SK-N-MC (cell line): ENCODE data around the gene PRPF18.

Experiments used
- DNase-seq: peaks from one replicate; pipeline ENCODE4 v3.0.0-alpha.2; 2011; ENCODE audit warnings: low read depth, low spot score
- H3K27ac ChIP-seq: fragments of 200-600 bp; sonication (generic); 2 replicates; pipeline ENCODE4 v1.5.1; 2016; ENCODE audit warnings: mixed run types
- H3K36me3 ChIP-seq: fragments of 200-600 bp; sonication (generic); 2 replicates; pipeline ENCODE4 v1.6.1; 2017; ENCODE audit warnings: antibody characterized with exemption, low read length, mixed read lengths; ENCODE audit not compliant: insufficient read depth
- H3K4me3 ChIP-seq: fragments of 200-600 bp; sonication (generic); 2 replicates; pipeline ENCODE4 v1.5.1; 2016
- H3K9ac ChIP-seq: fragments of 200-600 bp; sonication (generic); 2 replicates; pipeline ENCODE4 v1.8.0; 2017; ENCODE audit warnings: mixed run types, mixed read lengths; ENCODE audit not compliant: insufficient read length
- H3K9me3 ChIP-seq: fragments of 200-600 bp; sonication (generic); 2 replicates; pipeline ENCODE4 v1.6.1; 2017; ENCODE audit warnings: low read depth, mild to moderate bottlenecking, antibody characterized with exemption, low read length, moderate library complexity, mixed read lengths
- EZH2 ChIP-seq: fragments of 200-600 bp; sonication (generic); IDR thresholded peaks from one replicate; pipeline ENCODE4 v1.6.1; 2017; ENCODE audit warnings: antibody characterized with exemption
- FOXP2 ChIP-seq: optimal IDR thresholded peaks from 2 replicates; pipeline ENCODE3; 2011; ENCODE audit warnings: mild to moderate bottlenecking, moderate library complexity; ENCODE audit not compliant: insufficient read depth; ENCODE audit errors: extremely low read length, control extremely low read depth
- POLR2AphosphoS5 ChIP-seq: IDR thresholded peaks from 2 replicates; pipeline ENCODE4 v1.6.1; 2012; ENCODE audit warnings: mild to moderate bottlenecking, low read depth, low read length, borderline replicate concordance

PRPF18 gene

DNA sequence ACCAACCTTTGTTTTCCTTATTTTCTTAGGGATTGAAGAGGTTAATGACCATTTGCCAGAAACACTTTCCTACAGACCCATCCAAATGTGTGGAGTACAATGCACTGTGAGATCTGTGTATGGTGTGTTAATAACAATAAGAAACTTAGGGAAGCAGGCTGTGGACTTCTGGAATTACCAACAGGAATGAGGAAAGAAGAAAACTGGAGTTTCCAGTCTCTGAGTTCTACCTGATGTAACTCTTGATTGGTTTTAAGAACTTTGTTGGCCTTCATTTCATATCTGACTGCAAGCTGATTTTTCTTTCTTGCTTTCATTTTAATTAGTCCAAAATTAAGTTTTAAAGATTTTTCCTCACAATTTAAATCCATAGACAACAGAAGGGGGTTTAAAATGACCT, 43.5 kb downstream of the PRPF18 start:
- no peak for DNase-seq
- no peak overlapping the region for H3K4me3 ChIP-seq
- no peak overlapping the region for H3K27ac ChIP-seq
- H3K36me3 ChIP-seq = no peaks in the 10 kb centered on the region
- TF ChIP-seq POLR2AphosphoS5 (no peak), FOXP2 (no peak), EZH2 (no peak)
- H3K9ac ChIP-seq = no peak overlapping the region
- no peaks in the 10 kb centered on the region for H3K9me3 ChIP-seq

DNA sequence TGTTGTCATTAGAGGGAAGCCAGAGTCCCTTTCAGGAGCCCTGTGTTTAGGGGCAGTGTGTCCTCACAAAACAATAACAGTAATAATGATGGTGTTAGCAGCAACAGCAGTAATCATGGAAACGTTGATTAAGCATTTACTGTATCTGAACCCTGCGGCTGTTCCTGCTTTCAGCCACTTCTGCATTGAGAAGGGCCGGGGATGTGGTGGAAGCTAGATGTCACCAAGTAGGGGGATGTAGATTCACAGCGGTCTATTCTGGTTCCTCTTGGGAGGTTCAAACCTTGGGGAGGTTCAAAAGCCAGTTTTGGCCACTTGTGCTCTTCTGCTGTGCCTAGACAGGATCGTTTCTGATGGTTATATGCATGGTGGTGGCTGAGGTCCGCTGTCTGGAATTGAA, 44.8 kb downstream of the PRPF18 start:
- Histone ChIP-seq H3K4me3 (no peak overlapping the region), H3K9ac (no peak overlapping the region), H3K27ac (no peak overlapping the region), H3K36me3 (no peaks in the 10 kb centered on the region), H3K9me3 (no peaks in the 10 kb centered on the region)
- no peak for DNase-seq
- TF ChIP-seq EZH2 (no peak), POLR2AphosphoS5 (no peak), FOXP2 (no peak)

DNA sequence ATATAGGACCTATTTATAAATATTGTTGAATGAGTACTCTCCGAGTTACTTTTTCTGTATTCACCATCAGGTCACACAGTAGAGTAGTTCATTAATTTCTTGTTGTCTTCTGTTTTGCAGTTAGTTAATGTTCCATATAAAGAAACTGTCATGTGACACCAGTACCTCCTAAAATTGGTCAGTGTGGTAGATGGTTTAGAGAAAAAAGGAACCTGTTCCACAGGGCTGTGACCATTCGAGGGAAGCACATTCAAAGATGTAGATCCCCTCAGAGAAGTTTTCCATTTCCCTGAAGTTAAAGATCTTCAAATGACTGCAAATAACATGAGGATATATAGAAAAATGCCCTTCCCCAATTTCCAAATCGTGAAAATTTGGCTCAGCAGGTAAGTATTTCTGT, 45.7 kb downstream of the PRPF18 start:
- TF ChIP-seq POLR2AphosphoS5 (no peak), FOXP2 (no peak), EZH2 (no peak)
- Histone ChIP-seq H3K4me3 (no peak overlapping the region), H3K27ac (no peak overlapping the region), H3K36me3 (no peaks in the 10 kb centered on the region), H3K9ac (no peak overlapping the region), H3K9me3 (no peaks in the 10 kb centered on the region)
- no peak for DNase-seq

DNA sequence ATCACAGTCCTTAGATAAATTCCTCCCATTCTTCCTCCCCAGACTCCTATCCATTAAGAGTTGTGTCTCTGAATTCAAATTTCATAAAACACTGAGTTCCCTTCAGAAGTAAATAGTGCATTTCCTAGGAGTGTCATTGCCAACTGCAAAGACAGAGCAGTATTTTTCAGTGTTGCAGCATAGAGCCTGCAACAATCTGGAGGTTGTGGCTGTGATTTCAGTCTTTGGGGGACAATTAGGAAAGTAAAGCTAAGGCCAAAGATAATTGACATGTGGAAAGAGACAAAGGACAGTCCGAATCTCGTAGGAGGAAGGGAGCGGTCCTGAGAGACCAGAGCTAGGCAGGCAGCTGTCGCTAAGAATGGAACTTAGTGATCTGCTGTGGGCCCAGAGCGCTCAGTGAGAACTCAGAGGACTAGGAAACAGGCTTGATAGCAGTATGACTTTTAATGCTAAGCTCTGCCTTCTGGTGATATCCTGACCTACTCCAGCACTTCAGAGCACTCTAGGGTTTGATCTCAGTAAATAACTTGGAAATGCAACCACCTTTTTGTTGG, 46.2 kb downstream of the PRPF18 start:
- DNase-seq = no peak
- Histone ChIP-seq H3K36me3 (no peaks in the 10 kb centered on the region), H3K9me3 (no peaks in the 10 kb centered on the region)

DNA sequence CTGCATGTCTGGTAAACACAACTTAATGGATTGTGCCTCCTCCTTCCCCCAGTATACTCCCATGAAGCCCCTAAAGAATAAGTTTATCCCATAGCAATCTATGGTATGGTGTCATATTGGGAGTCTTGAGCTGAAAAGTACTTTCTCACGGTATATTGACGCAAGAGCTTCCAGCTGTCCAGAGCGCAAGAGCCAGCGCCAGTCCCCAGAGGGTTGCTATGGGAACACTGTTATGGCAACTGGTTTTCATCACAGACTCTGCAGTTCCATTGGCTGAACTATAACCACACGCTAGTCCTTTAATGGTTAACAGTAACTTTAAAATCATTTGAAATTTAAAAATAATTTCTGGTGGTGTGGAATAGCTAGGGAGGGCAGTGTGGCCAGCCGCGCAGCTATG, 46.9 kb downstream of the PRPF18 start:
- Histone ChIP-seq H3K36me3 (no peaks in the 10 kb centered on the region), H3K9ac (no peak overlapping the region)
- no peak for TF ChIP-seq FOXP2
- TF ChIP-seq POLR2AphosphoS5 = no peak
- no peak for TF ChIP-seq EZH2

More for the DNA sequence above, 46.2 kb downstream of the PRPF18 start:
- Histone ChIP-seq H3K4me3 (no peak overlapping the region), H3K27ac (no peak overlapping the region), H3K9ac (no peak overlapping the region)
- TF ChIP-seq EZH2 (no peak), POLR2AphosphoS5 (no peak), FOXP2 (no peak)

DNA sequence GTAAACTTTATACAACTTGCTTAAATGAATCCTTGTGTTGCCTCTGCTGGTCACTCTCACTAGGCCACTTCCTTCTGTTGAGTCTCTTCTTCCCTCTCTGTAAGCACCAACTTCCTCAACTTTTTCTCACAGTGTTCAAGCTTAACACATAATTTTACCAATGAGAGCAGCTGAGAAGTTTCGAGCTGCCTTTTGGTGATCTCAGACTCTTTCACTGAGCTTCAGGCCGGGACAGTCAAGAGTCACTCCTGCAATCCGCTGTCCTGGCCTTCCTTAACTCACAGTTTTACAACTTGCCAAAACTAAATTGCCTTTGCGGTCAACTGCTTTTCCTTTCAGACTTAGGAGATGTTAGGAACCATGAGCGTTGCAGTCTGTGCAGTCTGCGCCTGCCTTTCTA, 47.4 kb downstream of the PRPF18 start:
- Histone ChIP-seq H3K36me3 (no peaks in the 10 kb centered on the region), H3K4me3 (no peak overlapping the region), H3K27ac (no peak overlapping the region), H3K9me3 (no peaks in the 10 kb centered on the region), H3K9ac (no peak overlapping the region)
- DNase-seq = no peak
- no peak for TF ChIP-seq EZH2
- no peak for TF ChIP-seq FOXP2
- no peak for TF ChIP-seq POLR2AphosphoS5

More for the DNA sequence above, 46.9 kb downstream of the PRPF18 start:
- H3K9me3 ChIP-seq = no peaks in the 10 kb centered on the region
- no peak for DNase-seq
- H3K27ac ChIP-seq = no peak overlapping the region
- H3K4me3 ChIP-seq = no peak overlapping the region

DNA sequence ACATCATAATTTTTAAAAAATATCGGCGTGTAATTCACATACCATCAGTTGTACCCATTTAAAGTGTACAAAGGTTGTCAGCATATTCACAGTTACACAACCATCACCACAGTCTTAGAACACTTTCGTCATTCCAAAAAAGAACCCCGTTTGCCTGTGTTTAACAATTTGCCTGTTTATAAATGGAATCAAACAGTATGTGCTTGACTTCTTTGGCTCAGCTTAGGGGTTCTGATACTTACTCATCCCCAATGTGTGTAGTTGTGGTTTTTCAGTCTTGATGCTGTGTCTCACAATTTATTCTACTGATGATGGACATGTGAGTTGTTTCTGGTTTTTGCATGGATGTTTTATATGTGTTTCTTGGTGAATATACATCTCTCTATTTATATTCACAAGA, 50.0 kb downstream of the PRPF18 start:
- no peaks in the 10 kb centered on the region for H3K9me3 ChIP-seq
- H3K36me3 ChIP-seq = no peaks in the 10 kb centered on the region
- H3K9ac ChIP-seq = no peak overlapping the region
- TF ChIP-seq FOXP2 = no peak
- TF ChIP-seq POLR2AphosphoS5 = no peak
- TF ChIP-seq EZH2 = no peak
- DNase-seq = no peak
- no peak overlapping the region for H3K4me3 ChIP-seq
- H3K27ac ChIP-seq = no peak overlapping the region

DNA sequence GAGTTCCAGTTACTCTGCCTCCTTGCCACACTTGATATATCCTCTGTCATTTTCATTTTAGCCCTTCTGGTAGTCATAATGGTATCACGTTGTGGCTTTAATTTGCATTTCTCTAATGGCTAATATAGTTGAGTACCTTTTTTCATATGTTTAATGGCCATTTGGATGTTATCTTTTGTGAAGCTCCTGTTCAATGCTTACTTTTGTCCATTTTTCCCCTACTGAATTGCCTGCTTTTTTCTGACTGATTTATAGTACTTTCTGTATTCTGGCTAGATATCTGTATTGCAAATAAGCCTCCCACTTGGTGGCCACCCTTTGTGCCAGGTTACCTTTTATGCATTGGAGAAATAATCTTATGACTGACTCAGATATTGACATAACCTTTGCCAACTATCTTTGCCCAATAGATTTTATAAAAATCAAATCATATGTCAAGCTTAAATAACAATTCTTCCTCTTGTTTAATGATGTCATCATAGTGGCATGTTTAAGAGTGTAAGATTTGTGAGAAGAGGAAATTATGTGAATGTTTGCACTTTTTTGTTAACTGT, 50.6 kb downstream of the PRPF18 start:
- Histone ChIP-seq H3K9me3 (no peaks in the 10 kb centered on the region), H3K36me3 (no peaks in the 10 kb centered on the region), H3K27ac (no peak overlapping the region), H3K4me3 (no peak overlapping the region), H3K9ac (no peak overlapping the region)
- no peak for DNase-seq
- TF ChIP-seq EZH2 = no peak
- TF ChIP-seq FOXP2 = no peak
- TF ChIP-seq POLR2AphosphoS5 = no peak

DNA sequence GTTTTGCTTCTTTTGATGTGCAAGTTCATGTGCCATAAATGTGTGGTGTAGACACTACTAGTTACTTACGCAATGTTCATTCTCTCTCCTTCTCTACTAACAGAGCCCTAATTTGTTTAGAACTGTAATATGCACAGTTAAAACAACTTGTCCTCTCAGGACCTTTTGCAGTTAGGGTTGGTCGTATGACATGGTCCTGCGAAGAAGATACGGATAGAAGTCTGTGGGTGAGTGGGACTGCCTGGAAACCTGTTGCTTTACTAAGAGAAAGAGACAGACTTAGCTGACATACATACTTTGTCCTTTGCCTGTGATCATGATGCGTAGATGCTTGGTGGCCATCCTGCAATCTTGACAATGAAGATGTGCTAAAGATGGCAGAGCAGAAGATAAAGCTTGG, 51.1 kb downstream of the PRPF18 start:
- no peak for TF ChIP-seq EZH2
- no peak for TF ChIP-seq POLR2AphosphoS5
- TF ChIP-seq FOXP2 = no peak
- H3K9me3 ChIP-seq = no peaks in the 10 kb centered on the region
- H3K9ac ChIP-seq = no peak overlapping the region
- H3K4me3 ChIP-seq = no peak overlapping the region
- no peak overlapping the region for H3K27ac ChIP-seq
- no peaks in the 10 kb centered on the region for H3K36me3 ChIP-seq
- no peak for DNase-seq
